SH-SY5Y (cell line): ENCODE measurements around the gene PRDM15.

Experiments
- GATA2 ChIP-seq: IDR thresholded peaks from 2 replicates; pipeline ENCODE4 v1.6.1; 2011; ENCODE audit warnings: mild to moderate bottlenecking, low read depth, low read length
- GATA3 ChIP-seq: IDR thresholded peaks from 2 replicates; pipeline ENCODE4 v1.6.1; 2011; ENCODE audit warnings: low read depth, mild to moderate bottlenecking, low read length, moderate library complexity

DNA sequence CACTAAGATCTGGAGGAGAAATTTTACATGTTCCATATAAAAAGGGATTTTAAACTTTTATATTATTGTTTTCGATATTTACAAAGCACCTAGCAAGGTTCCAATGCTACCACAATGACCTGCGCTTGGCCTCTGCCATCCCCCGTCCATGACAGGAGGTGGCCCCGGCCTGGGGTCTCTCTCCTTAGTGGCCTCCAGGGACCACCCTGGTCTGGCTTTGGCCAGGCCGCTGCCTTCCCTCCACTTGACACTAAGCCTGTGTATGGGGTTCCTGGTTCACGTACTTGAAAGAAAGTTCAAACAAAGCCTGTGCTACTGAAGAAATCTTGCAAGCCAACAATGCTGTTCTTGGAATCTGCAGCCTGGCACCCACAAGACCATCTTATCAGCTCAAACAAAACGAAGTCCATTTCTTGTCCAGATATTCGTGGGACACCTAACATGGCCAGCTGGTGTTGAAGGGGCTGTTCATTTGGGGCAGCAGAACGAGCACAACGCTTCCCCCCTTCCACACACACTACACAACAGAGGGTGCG, 12.8 kb downstream of the PRDM15 start:
- TF ChIP-seq GATA2: no peak
- no peak for TF ChIP-seq GATA3
